Endometrial microvascular endothelial cells (primary cell): ENCODE data around the gene LITAF. TPM values are rescaled to one million over a fixed set of nuclear protein-coding genes. Genes with fewer than 3 reads are reported as not detected.

ENCODE experiments used
- in situ Hi-C: cut with HindIII; loops from 2 replicates; pipeline ENCODE4 v1.10.0; 2017; ENCODE audit warnings: low sequenced_read_pairs, low pct_unique_long_range_greater_than_20kb; ENCODE audit errors: inconsistent ontology term
- total RNA-seq: library from RNA; depleted of rRNA; stranded (reverse); fragments of >200 nt; gene quantifications from one replicate; pipeline ENCODE4 v1.2.3, GENCODE V29; 2015; ENCODE audit errors: inconsistent ontology term

The LITAF gene
- 10.2 TPM for total RNA-seq

DNA sequence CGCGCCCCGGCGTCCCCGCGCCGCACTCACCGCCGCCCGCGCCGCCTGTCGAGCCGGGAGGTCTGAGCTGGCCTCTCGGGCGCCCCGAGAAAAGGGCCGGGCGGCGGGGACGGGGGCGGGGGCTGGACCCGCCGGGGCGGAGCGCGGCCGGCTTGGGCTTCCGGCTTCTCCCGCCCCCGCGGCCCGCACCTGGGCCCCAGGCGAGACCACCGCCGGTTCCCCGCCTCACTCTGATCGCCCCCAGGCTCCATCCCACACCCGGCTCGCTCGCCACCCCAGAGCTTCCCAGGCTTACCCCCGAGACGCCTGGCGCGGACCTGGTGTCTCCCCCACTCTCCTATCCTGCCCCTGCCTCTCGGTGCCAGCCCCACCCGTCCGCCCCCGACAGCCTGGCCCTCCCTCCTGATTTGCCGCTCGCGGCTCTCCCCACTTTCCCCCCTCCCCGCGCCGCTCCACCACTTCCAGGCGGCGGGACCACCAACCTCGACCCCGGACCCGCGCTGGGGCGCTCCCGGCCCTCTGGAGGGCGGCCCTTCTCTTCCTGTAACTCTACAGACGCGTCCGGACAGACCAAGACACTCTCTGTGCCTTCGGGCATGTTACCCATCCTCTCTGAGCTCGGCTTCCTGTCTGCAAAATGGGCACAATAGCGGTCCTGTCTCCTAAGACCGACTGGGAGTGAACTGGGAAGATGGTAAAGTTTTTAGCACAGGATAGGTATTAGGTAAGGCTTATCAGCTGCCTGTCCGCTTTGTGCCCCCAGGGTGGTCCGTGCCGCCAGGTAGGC, at the start of gene LITAF:
Gene LITAF (minus strand): TSS at position 64 of the 787 bp plus-strand sequence. CDS start 30,189 bp downstream, outside the sequence.
- in situ Hi-C loops = no loop called here

DNA sequence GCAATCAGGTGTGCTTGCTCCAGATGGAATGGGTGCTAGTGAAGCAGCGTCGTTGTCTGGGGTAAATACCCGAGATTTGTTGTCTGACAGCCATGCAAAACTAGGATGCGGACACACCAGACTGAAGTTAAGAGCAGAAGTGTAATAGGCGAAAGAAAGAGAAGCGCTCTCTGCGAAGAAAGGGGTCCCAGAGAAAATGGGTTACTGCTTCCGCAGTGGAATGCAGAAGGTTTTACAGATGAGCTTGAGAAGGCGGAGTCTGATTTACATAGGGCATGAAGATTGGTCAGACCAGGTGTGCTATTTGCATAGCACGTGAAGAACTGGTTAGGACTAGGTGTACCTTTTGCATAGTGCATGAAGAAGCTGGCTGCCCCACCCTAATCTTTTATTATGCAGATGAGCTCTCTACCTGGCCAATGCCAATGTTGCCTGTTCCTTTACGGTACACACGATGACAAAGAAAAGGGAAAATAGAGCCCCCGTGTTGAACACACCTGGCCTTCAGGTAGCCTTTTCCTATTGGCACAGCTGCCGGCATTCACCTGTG, 49.5 kb upstream of the LITAF start:
- in situ Hi-C loops = no loop called here

DNA sequence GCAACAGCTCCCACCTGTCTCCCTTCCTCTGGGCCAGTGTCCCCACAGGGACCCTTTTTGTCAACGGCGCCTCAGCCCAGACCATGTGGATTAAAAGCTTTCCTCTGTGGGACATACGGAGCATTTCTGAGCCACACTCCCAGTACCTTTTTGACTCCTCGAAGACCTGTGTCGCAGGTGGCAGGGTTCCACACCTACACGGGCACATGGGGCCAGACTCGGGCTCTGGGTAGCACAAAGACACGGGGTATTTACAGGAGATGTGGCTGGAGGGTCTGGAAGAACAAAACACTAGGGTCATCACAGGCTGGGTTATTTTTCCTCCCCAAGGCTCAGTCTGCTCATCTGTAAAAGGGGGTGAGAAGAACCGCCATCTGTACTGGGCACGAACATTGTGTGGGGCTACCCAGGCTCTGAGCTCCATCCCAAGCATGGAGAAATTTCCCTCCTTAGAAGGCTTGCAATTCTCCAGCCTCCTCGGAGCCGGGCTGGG, 49.0 kb upstream of the LITAF start:
- in situ Hi-C loops = no loop called here

DNA sequence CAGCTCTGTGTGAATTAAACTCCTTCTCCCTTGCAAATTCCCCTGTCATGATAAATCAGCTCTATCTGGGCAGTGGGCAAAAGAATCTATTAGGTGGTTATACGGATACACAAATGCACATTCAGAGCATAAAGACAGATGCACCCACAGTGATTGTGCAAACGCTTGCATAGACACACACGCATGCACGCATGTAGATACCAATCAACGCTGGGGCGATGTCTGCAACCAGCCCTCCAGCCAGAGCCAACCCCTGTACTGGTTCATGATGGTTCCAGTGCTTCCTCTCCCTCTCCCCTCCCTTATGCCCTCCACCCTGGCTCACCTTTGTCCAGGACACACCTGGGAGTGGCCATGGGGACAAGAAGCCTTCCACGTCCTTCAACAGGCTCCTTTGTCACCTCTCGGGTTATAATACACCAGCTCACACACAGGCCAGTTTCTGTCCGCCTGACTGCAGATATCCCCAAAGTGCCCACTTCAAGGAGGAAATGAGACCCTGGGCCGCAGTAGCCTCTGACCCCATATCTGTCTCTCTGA, 48.5 kb upstream of the LITAF start:
- in situ Hi-C loops = no loop called here

DNA sequence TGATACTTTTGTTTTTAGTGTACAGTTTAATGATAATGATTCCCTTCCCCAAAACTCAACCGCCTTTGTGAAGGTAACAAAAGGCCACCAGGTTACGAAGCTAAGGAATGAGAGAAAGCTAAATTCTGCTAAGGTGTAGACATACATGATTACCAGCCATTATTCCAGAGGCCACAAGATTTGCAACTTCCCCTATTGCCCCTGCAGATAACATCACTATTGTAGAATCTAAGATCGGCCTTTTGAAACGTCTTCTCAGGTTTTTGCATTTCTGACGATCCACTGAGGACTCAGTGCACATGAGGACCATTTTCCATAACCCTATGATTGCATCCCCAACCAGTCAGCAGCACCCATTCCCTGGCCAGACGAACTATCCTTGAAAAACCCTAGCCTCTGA, 47.6 kb upstream of the LITAF start:
- in situ Hi-C loops = no loop called here

DNA sequence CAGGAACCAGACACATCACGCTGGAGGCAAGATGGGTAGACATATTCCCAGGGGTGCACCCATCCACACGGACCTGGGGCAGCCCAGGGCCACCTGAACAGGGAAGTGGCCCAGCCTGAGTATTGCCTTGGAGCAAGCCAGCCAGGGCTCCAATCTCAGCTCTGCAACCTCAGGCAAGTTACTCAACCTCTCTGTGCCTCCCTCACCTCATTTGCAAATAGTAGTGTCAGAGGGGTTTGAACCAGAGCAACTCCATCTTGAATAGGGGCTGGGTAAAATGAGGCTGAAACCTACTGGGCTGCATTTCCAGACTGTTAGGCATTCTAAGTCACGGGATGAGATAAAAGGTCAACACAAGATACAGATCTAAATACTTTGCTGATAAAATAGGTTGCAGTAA, 46.4 kb upstream of the LITAF start:
- in situ Hi-C loops = no loop called here

DNA sequence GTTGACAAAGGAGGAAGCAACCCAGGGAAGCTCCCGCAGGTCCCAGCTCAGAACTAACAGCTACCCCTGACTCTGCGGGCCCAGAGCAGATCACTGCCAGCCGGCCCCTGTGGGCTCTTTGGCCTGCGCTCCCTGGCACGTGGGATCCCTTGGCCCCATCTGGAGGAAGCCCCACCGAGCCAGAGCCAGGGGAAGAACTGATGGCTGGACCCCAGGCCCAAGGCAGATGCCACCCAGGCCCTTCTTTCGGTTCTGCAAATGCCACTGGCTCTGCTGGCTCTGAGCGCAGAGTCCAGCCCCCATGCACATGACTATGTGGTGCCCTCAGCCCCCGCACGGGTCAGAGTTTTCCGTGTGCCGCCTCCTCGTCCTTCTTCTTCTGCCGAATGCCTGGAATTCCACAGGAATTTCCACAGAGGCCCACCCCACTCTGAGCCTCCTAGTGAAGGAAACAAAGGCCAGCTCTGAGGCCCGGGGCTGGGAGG, 45.8 kb upstream of the LITAF start:
- in situ Hi-C loops = no loop called here

DNA sequence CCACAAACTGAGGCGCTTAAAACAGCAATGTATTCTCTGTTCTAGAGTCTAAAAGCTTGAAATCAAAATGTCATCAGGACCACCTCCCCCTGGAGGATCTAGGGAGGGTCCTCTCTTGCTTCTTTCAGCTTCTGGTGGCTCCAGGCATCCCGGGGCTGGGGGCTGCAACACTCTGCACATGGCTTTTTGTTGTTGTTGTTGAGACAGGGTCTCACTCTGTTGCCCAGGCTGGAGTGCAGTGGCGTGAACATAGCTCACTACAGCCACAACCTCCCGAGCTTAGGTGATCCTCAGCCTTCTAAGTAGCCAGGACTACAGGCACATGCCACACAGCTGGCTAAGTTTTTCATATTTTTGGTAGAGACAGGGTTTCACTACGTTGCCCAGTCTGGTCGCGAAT, 44.5 kb upstream of the LITAF start:
- in situ Hi-C loops = no loop called here

DNA sequence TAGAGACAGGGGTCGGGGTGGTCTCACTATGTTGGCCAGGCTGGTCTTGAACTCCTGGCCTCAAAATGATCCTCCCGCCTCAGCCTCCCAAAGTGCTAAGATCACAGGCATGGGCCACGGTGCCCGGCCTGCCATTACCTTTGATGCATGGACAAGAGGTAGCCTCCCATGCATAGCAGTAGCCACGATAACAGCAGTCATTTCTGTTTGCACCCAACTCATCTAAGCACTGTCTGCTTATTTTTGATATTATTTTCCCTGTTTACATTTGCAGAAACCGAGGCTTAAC, 44.0 kb upstream of the LITAF start:
- in situ Hi-C loops = no loop called here

DNA sequence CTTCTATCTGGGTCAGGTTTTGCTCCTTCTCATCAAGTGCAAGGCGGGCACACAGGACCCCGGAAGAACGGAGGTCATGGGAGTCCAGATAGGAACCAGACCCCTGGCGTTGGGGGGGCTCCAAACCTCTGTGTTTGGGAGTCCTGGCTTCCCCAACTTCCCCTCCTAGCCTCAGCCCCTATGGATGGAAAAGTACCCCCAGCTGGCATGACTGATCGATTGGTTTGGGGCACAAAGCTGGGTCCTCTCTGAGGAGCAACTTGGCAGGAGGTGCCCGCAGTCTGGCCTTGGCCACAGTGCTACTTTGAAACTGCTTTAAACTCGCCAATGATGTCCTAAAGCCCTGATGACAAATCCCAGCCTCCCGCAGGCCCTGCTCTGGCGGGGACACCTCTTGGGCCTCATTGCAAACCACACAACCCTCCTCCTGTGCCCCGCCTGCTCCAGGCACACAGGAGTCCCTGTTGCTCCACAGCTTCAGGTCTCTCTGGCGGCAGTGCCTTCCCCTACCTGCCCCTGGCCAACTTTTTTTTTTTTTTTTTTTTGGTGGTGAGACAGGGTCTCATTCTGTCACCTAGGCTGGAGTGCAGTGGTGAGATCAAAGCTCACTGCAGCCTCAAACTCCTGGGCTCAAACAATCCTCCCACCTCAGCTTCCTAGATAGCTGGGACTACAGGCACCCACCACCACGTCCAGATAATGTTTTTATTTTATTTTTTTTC, 43.5 kb upstream of the LITAF start:
- in situ Hi-C loops = no loop called here

DNA sequence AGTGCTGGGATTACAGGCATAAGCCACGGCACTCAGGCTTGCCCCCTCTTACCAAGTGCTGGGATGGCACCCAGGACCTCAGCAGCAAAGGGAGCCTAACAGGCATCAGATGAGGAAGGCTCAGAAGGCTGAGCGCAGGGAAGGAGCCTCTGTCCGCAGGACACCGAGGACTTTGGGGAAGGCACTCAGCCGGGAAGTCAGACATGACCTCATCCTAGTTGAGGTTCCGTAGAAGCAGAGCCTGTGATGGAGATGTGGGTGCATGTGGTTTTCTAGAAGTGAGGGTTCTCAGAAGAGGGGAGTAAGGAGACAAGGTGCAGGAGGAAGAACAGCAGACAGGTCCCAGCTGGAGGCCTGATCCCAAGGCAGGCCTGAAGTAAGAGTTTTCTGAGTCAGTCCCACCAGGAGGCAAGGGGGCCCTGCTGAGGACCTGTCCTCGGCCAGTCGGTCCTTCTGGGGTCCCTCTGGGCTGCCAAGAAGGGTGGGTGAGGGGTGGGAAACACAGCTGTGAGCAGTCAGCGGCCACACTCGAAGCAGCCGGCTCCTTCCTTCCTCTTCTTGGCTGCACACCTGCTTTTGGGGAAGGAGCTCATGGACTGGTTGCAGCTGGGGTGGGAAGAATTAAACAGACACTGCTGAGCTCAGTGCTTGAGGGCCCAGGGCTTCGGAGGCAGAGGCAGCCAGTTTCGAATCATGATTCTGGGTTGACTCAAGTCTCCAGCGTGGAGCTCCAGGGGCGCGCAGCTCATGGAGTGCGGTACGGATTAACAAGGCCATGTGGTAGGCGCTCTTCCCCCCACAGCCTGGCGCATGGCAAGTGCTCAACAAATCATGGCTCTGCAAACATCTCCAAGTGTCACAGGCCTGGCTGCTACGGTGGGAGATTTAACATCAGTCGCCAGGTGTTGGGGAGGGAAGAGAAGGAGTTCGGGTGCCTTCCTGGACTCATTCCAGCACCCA, 42.6 kb upstream of the LITAF start:
- in situ Hi-C loops = no loop called here

DNA sequence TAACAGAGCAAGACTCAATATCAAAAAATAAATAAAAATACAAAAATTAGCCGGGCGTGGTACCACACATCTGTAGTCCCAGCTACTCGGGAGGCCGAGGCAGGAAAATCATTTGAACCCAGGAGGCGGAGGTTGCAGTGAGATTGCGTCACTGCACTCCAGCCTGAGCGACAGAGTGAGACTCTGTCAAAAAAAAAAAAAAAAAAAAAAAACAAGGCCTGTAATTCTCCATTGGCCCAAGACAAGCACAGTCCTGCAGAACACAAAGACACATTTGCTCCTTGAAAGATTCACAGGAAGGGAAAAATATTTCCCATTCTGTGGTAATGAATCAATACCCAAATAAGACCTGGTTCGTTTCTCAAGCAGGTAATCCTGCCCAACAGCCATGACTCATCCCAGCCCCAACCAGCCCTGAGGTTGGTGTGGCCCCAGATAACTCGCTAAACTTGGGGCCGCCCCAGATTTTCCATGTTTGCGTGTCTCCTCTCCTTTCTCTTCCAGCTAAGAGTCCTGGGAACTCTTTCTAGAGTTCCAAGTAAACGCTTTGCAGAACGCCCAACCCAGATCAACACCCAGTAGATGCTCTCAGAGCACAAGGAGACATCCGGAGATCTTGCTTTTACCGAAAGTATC, 41.2 kb upstream of the LITAF start:
- in situ Hi-C loops = no loop called here

DNA sequence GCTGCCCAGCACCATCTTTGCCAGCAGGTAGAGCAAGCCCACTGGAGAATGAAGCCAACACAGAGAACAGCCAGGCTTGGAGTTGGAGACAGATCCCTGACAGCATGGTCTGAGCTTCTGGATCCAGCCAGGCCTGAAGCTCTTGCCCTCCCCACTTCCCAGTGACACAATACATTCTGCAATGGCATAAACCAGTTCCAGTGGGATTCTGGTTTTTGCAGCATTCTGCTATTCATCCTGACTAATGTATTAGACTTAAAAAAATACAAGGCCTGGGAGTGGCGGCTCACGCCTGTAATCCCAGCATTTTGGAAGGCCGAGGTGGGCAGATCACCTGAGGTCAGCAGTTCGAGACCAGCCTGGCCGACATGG, 40.6 kb upstream of the LITAF start:
- in situ Hi-C loops = no loop called here

DNA sequence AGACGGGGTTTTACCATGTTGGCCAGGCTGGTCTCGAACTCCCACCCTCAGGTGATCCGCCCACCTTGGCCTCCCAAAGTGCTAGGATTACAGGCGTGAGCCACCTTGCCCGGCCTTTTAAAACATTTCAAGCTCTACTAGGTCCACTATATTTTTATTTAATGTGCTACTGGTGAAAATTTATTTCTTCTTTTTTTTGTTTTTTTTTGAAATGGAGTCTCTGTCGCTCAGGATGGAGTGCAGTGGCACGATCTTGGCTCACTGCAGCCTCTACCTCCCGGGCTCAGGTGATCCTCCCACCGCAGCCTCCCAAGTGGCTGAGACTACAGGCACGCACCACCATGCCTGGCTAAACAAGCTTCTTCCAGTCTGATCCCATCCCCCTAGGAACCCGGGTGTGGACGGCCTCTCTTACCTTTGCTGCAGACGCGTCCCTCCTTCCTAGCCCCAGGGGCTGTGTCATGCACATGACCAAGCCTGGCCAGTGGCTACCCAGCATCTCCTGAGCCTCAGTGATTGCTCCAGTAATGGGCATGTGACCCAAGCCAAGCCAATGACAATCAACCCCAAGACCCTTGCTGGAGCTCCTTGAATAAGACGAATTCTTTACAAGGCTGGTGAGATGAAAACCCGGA, 40.1 kb upstream of the LITAF start:
- in situ Hi-C loops = no loop called here

DNA sequence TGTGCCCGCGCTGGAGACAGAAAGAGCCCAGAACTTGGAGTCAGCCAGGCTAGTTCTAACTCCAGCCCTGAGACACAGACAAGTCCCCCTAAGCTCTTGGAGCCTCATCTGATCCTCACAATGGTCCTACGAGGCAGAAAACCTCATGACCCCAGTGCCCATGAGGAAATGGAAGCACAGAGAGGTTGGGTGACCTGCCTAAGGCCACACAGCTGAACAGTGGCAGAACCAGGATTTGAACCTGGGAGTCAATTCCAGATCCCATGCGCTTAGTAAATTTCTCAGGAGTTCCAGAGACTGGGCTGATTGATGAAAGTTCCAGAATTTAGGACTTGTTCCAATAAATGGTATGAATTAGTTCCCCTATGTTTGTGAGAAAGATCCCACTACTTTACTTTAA, 39.0 kb upstream of the LITAF start:
- in situ Hi-C loops = no loop called here

DNA sequence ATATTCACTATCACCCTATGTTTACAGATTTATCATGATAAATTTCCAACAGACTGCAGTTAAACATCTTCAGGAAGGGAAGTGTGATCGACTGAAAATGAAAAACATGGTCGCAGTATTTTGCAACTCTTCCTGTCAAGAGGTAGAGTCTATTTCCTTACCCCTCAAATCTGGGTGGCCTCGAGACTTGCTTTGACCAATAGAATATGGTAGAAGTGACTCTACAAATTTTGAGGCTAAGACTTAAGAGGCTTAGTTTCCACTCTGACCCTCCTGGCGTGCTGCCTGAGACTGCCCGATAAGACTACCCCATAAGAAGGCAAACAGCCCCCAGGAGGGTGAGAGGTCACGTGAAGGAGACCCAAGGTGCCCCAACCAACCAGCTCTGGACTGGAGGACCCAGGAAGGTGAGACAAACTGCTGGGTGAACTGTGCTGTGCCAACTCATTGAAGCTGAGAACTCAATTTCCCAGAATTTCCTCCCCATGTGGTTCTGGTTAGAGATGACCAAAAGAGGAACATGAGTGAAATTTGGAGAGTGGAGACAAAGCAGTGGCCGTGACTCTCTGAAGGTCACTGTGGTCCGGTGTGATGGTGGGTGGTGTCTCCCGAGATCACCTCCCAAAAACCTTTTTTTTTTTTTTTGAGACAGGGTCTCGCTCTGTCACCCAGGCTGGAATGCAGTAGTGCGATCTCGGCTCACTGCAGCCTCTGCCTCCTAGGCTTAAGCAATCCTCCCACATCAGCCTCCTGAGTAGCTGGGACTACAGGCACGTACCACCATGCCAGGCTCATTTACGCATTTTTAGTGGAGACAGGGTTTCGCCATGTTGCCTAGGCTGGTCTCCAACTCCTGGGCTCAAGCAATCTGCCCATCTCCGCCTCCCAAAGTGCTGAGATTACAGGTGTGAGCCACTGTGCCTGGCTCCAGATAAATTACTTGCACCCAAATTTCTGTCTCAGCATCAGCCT, 38.2 kb upstream of the LITAF start:
- in situ Hi-C loops = no loop called here

DNA sequence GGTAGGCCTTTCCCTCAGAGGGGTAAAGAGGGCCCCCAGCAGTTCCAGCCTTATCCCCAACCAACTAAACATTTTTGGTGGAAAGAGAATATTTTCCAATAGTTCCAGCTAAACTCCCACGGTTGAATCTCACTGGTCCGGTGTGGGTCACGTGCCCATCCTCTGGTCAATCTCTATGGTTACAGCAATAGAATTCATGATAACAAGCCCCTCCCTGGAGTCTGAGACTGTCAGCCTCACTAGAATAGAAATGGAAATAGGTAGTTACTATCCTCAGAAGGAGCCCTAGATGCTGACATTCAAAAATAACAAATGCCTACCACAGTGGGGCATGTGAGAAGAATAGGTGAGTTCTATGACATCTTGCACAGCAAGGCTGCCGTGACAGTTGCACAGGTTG, 37.5 kb upstream of the LITAF start:
- in situ Hi-C loops = no loop called here
